SK-N-SH (cell line): ENCODE measurements around the gene SYT14. TPM values are rescaled to one million over a fixed set of nuclear protein-coding genes. Genes with fewer than 3 reads are reported as not detected.
"Not testable (repeated sequence)": the region's sequence is repeated elsewhere in the genome, so short reads cannot be mapped to it uniquely, and the experiment has no call there.

Experiments
- CTCF ChIA-PET: fragments of 300-600, 350-600 bp; formaldehyde crosslinking; extraction: SDS; loops from one replicate; lab custom pipeline; 2021; lab: Yijun Ruan, JAX
- POLR2A ChIA-PET: fragments of 350-600 bp; sonication (Branson Sonifier 250); formaldehyde crosslinking; extraction: SDS; loops from one replicate; lab custom pipeline; 2020; ENCODE audit warnings: antibody characterized with exemption, inconsistent platforms; lab: Yijun Ruan, JAX
- DNase-seq: peaks from one replicate; pipeline ENCODE4 v3.0.0; 2012
- H2AFZ ChIP-seq: fragments of 200-600 bp; sonication (generic); 2 replicates; pipeline ENCODE4 v1.8.1; 2016; ENCODE audit warnings: antibody characterized with exemption, mild to moderate bottlenecking, low read depth
- H3F3A ChIP-seq: fragments of 200-600 bp; sonication (generic); replicated peaks from 2 replicates; pipeline ENCODE3; 2016; ENCODE audit warnings: antibody characterized with exemption, mild to moderate bottlenecking; ENCODE audit not compliant: insufficient read depth
- H3K27ac ChIP-seq, 2 experiments: fragments of 200-500 bp in 1 of 2; fragments of 200-600 bp in 1 of 2; sonication (Bioruptor generic) in 1 of 2; sonication (generic), shearing (Covaris generic) in 1 of 2; 2 replicates each; pipeline versions ENCODE4 v1.5.1 to v1.6.1; 2014 to 2016; ENCODE audit warnings: low read depth in 2 of 2, inconsistent platforms in 1 of 2, low read length in 1 of 2, mild to moderate bottlenecking in 1 of 2, mixed read lengths in 1 of 2
- H3K27me3 ChIP-seq: fragments of 200-600 bp; sonication (generic), shearing (Covaris generic); 2 replicates; pipeline ENCODE4 v1.6.1; 2016; ENCODE audit warnings: mixed run types; ENCODE audit not compliant: insufficient read depth
- H3K36me3 ChIP-seq, 2 experiments: fragments of 200-500 bp in 1 of 2; fragments of 200-600 bp in 1 of 2; sonication (Bioruptor generic) in 1 of 2; sonication (generic) in 1 of 2; replicated peaks in 1 of 2; 2 replicates each; pipeline versions ENCODE3 to v1.5.1; 2014 to 2016; ENCODE audit warnings: low read length in 1 of 2, mild to moderate bottlenecking in 1 of 2; ENCODE audit not compliant: insufficient read depth in 2 of 2, control insufficient read depth in 1 of 2
- H3K4me1 ChIP-seq, 2 experiments: fragments of 200-500 bp in 1 of 2; fragments of 200-600 bp in 1 of 2; sonication (Bioruptor generic) in 1 of 2; sonication (generic), shearing (Covaris generic) in 1 of 2; 2 replicates each; pipeline versions ENCODE4 v1.5.1 to v1.6.1; 2014 to 2016; ENCODE audit warnings: low read depth in 1 of 2, low read length in 1 of 2, mixed run types in 1 of 2; ENCODE audit not compliant: insufficient read depth in 2 of 2, control insufficient read depth in 1 of 2
- H3K4me2 ChIP-seq: fragments of 200-600 bp; sonication (generic), shearing (Covaris generic); 2 replicates; pipeline ENCODE4 v1.6.1; 2017; ENCODE audit warnings: mixed run types
- H3K4me3 ChIP-seq, 2 experiments: fragments of 200-500 bp in 1 of 2; fragments of 200-600 bp in 1 of 2; sonication (Bioruptor generic) in 1 of 2; sonication (generic), shearing (Covaris generic) in 1 of 2; 2 replicates each; pipeline versions ENCODE4 v1.5.1 to v1.8.1; 2014 to 2016; ENCODE audit warnings: low read depth in 2 of 2, inconsistent platforms in 1 of 2, low read length in 1 of 2, mild to moderate bottlenecking in 1 of 2, mixed read lengths in 1 of 2, moderate library complexity in 1 of 2
- H3K79me2 ChIP-seq: fragments of 200-600 bp; sonication (generic); 2 replicates; pipeline ENCODE4 v1.8.1; 2017; ENCODE audit warnings: mild to moderate bottlenecking; ENCODE audit not compliant: insufficient read depth
- H3K9ac ChIP-seq: fragments of 200-600 bp; sonication (generic); 2 replicates; pipeline ENCODE4 v1.6.1; 2017; ENCODE audit warnings: mixed run types
- H3K9me2 ChIP-seq: fragments of 200-600 bp; sonication (generic); 2 replicates; pipeline ENCODE4 v1.6.1; 2017; ENCODE audit warnings: mixed run types
- H3K9me3 ChIP-seq: fragments of 200-600 bp; sonication (generic); 2 replicates; pipeline ENCODE4 v1.6.1; 2017; ENCODE audit warnings: mixed run types, mild to moderate bottlenecking, moderate library complexity
- H4K20me1 ChIP-seq: fragments of 200-600 bp; sonication (generic); 2 replicates; pipeline ENCODE4 v1.6.1; 2017; ENCODE audit warnings: mild to moderate bottlenecking, mixed run types; ENCODE audit not compliant: insufficient read depth
- EP300 ChIP-seq, 2 experiments: IDR thresholded peaks; 2 replicates each; pipeline versions ENCODE4 v1.4.0 to v1.6.1; 2012; ENCODE audit warnings: borderline replicate concordance in 1 of 2, low read depth in 1 of 2, low read length in 1 of 2
- FOSL2 ChIP-seq: IDR thresholded peaks from 2 replicates; pipeline ENCODE4 v1.4.0; 2012; ENCODE audit warnings: low read depth, mild to moderate bottlenecking, moderate library complexity, borderline replicate concordance
- JUND ChIP-seq: IDR thresholded peaks from 2 replicates; pipeline ENCODE4 v1.4.0; 2012
- MAX ChIP-seq: IDR thresholded peaks from 2 replicates; pipeline ENCODE4 v1.4.0; 2012; ENCODE audit warnings: low read depth
- NFIC ChIP-seq: IDR thresholded peaks from 2 replicates; pipeline ENCODE4 v1.4.0; 2012; ENCODE audit warnings: borderline replicate concordance
- PBX3 ChIP-seq: IDR thresholded peaks from 2 replicates; pipeline ENCODE4; 2012
- RAD21 ChIP-seq: IDR thresholded peaks from 2 replicates; pipeline ENCODE4 v1.6.1; 2012; ENCODE audit warnings: mild to moderate bottlenecking, low read length
- RXRA ChIP-seq: IDR thresholded peaks from 2 replicates; pipeline ENCODE4 v1.4.0; 2012; ENCODE audit warnings: low read depth, mild to moderate bottlenecking, borderline replicate concordance
- TCF12 ChIP-seq: IDR thresholded peaks from 2 replicates; pipeline ENCODE4 v1.4.0; 2012
- TEAD4 ChIP-seq: IDR thresholded peaks from 2 replicates; pipeline ENCODE4 v1.4.0; 2012; ENCODE audit warnings: mild to moderate bottlenecking, borderline replicate concordance; ENCODE audit not compliant: insufficient read depth
- WGBS: methylation state at CpG from one replicate; pipeline ENCODE4 v1.1.6; 2017; ENCODE audit warnings: low lambda C conversion rate; 5-methylcytosine and 5-hydroxymethylcytosine counted together
- polyA plus RNA-seq, 3 experiments: library from polyadenylated mRNA; depleted of rRNA; stranded (reverse); fragments of >200 nt; gene quantifications; 2 replicates each; pipeline ENCODE4 v1.2.3, GENCODE V29; 2012

Gene SYT14
- polyA plus RNA-seq, 1 of the 3 experiments (the other 2 are of a cell fraction): 1.2 TPM

DNA sequence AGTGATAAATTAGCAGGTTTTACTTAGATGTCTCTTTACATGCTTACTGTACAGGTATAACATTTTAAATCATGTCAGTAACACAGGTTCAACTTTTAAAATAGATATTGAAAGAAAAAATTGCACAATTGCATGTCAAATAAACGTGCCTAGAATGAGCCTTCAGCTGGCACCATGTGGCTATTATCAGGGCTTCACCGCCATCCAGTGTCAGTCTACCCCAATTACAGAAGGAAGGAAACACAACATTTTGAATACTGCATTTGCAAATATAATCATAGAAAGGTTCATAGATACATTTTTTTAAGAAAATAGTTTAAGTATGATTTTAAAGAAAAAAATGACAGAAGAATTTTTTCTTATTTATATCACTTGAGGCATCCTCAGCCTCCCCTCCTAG is 247.0 kb downstream of the SYT14 start:
- POLR2A ChIA-PET: no interaction called here
- WGBS: 57% methylated on average over 2 of the region's 2 CpGs

GRCh38 chr1:210187849-210188606 is 250.0 kb downstream of the SYT14 start:
- 0 out of 2 replicates have a peak overlapping the region, but pooled peaks have one; percentile 9 for H3K9ac ChIP-seq
- TF ChIP-seq NFIC (peak; percentile 74), TEAD4 (peak; percentile 92), FOSL2 (peak; percentile 88), PBX3 (peak; percentile 49), RXRA (peak; percentile 35; the same call in 1 of the 2 replicates), EP300 (IDR thresholded peaks at IDR 0.05; ENCODE audit: borderline replicate concordance in 1 of 2, low read depth in 1 of 2, low read length in 1 of 2) (peak in 1 of 2 experiments; percentile 72; a peak in 1 of 4 replicates), TCF12 (peak; percentile 59), JUND (peak; percentile 86), MAX (peak; percentile 34; the same call in 1 of the 2 replicates)

More for the DNA sequence above, 247.0 kb downstream of the SYT14 start:
- no peak overlapping the region for H3K9ac ChIP-seq
- DNase-seq: no peak
- TF ChIP-seq PBX3 (no peak), RAD21 (0 out of 2 replicates have a peak, but pooled peaks have one; percentile 18)
- TF ChIP-seq, all 33 proteins: peak for 1
- no peak overlapping the region for H3K27ac ChIP-seq
- no peaks in the 10 kb centered on the region for H3F3A ChIP-seq
- H3K27me3 ChIP-seq: no peaks in the 10 kb centered on the region
- H3K79me2 ChIP-seq: no peaks in the 10 kb centered on the region
- H2AFZ ChIP-seq: no peak overlapping the region
- H4K20me1 ChIP-seq: no peaks in the 10 kb centered on the region
- no peaks in the 10 kb centered on the region for H3K9me3 ChIP-seq
- H3K36me3 ChIP-seq: no peaks in the 10 kb centered on the region
- no peak overlapping the region for H3K4me3 ChIP-seq
- CTCF ChIA-PET: interaction anchor here (1.3 kb wide), 1 partner anchor 126 kb away, joined by 4 read pairs; no protein-coding TSS in a partner anchor
- H3K9me2 ChIP-seq: no peaks in the 10 kb centered on the region
- H3K4me1 ChIP-seq: peaks cover 0 to 12% of the 10 kb centered on the region in 2 experiments; a peak in 1 of 4 replicates
- H3K4me2 ChIP-seq: no peak overlapping the region

More at GRCh38 chr1:210187849-210188606, 250.0 kb downstream of the SYT14 start:
- H3K27me3 ChIP-seq, H2AFZ ChIP-seq, H3K36me3 ChIP-seq, H3K9me3 ChIP-seq, H3K9me2 ChIP-seq, CTCF ChIA-PET, DNase-seq, H4K20me1 ChIP-seq, H3F3A ChIP-seq, H3K4me3 ChIP-seq, H3K79me2 ChIP-seq, POLR2A ChIA-PET: not testable (repeated sequence)
- 0 out of 2 replicates have a peak overlapping the region, but pooled peaks have one; percentile 34 for H3K4me2 ChIP-seq
- peaks cover 0 to 12% of the 10 kb centered on the region in 2 experiments; a peak in 1 of 4 replicates for H3K4me1 ChIP-seq
- peak overlapping the region in 1 of 2 experiments; percentile 18; a peak in 1 of 4 replicates for H3K27ac ChIP-seq
- 70% methylated on average over 17 of the region's 18 CpGs for WGBS
